Lung (tissue), 12 donors: ENCODE results near the gene VTI1A. TPM values are rescaled to one million over a fixed set of nuclear protein-coding genes. Genes with fewer than 3 reads are reported as not detected.

Experiments
- ATAC-seq: fragments of 200-7000 bp; cut with Tn5 transposase; one replicate; pipeline ENCODE4 v1.9.1; 2020; ENCODE audit warnings: moderate number of reproducible peaks; ENCODE audit not compliant: insufficient read depth, low FRiP score
- DNase-seq, 3 donors: peaks; one replicate each; pipeline ENCODE4 v3.0.0-alpha.2; 2013 to 2017
- H3K27ac ChIP-seq, 2 donors: one replicate each; pipeline ENCODE4 v1.5.1; 2013; ENCODE audit warnings: mild to moderate bottlenecking in 2 of 2, moderate library complexity in 2 of 2, control low read depth in 1 of 2, inconsistent platforms in 1 of 2, low read depth in 1 of 2, low read length in 1 of 2
- H3K27me3 ChIP-seq, 3 donors: one replicate each; pipeline ENCODE4 v1.5.1; 2013; ENCODE audit warnings: low read length in 2 of 3; ENCODE audit not compliant: control insufficient read depth in 3 of 3, insufficient read depth in 3 of 3
- H3K36me3 ChIP-seq, 4 donors: one replicate each; pipeline ENCODE4 v1.5.1; 2013; ENCODE audit warnings: low read length in 4 of 4, mild to moderate bottlenecking in 1 of 4, moderate library complexity in 1 of 4; ENCODE audit not compliant: control insufficient read depth in 4 of 4, insufficient read depth in 4 of 4
- H3K4me1 ChIP-seq, 5 donors: one replicate each; pipeline ENCODE4 v1.5.1; 2013; ENCODE audit warnings: low read length in 5 of 5, mild to moderate bottlenecking in 2 of 5, moderate library complexity in 1 of 5; ENCODE audit not compliant: control insufficient read depth in 5 of 5, insufficient read depth in 5 of 5
- H3K4me3 ChIP-seq: one replicate; pipeline ENCODE4 v1.5.1; 2013; ENCODE audit warnings: mild to moderate bottlenecking, control low read depth, moderate library complexity
- H3K9ac ChIP-seq, 2 donors: one replicate each; pipeline ENCODE4 v1.5.1; 2013; ENCODE audit warnings: low read length in 2 of 2, control low read depth in 1 of 2; ENCODE audit not compliant: insufficient read depth in 1 of 2
- H3K9me3 ChIP-seq, 4 donors: one replicate each; pipeline ENCODE4 v1.5.1; 2013; ENCODE audit warnings: low read length in 3 of 4, mild to moderate bottlenecking in 1 of 4, moderate library complexity in 1 of 4; ENCODE audit not compliant: control insufficient read depth in 4 of 4, insufficient read depth in 3 of 4
- WGBS, 2 donors: extraction: QIAGEN DNeasy Blood & Tissue Kit; methylation state at CpG; one replicate each; pipeline ENCODE4 v1.1.7; 2013; 5-methylcytosine and 5-hydroxymethylcytosine counted together
- polyA plus RNA-seq, 2 donors: library from polyadenylated mRNA; stranded (reverse); fragments of 200-250 nt; gene quantifications; one replicate each; pipeline ENCODE4 v1.2.1, GENCODE V29; 2013
- total RNA-seq, 2 donors: library from RNA; depleted of rRNA in 1 of 2; stranded (reverse); fragments of >200 nt in 1 of 2; gene quantifications; one replicate each; pipeline ENCODE4 v1.2.1, GENCODE V29; 2014 to 2021
- TF ChIP-seq, protein P1 (sequence below): IDR thresholded peaks from 2 replicates; pipeline ENCODE4 v1.5.1; 2012; ENCODE audit warnings: mild to moderate bottlenecking; ENCODE audit errors: control extremely low read depth, extremely low read depth
- donor health status: control.
- donor health status: control.
- donor health status: Bipolar disorder and iron deficiency.
- donor health status: healthy.
- donor health status: DM: yes; HTN: yes; CAD: no.

VTI1A gene
- total and polyA plus RNA-seq, 4 donors, result 9.2 to 48.2 (median 28.4) TPM

DNA sequence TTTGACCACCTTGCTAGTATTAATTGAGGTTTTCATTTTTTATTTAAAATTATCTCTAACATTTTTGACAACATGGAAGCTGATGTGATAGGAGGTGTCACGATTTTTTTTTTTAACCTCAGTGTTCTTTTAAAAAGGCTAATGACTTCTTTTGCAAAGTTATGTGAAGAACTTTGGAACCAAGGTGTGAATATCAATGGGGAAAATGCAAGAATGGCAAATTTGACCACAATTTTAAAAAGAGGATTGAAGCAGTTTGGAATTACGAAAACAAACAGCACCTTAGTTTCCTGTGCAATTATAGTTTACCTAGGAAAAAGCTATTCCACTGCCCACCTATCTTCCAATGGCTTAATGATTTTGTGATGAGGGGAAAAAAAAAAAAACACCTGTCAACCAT, 232.4 kb downstream of the VTI1A start:
- DNase-seq (no peak), ATAC-seq (no peak)
- Histone ChIP-seq H3K36me3 (no peaks in the 10 kb centered on the region), H3K27me3 (no peaks in the 10 kb centered on the region), H3K9me3 (no peaks in the 10 kb centered on the region), H3K4me3 (no peak overlapping the region), H3K9ac (no peak overlapping the region), H3K27ac (no peak overlapping the region), H3K4me1 (peaks cover 0 to 22% (median 4%) of the 10 kb centered on the region in 5 donors)
- 94 to 95% methylated on average over 2 of the region's 2 CpGs for whole genome bisulfite sequencing, 2 donors
- TF ChIP-seq, protein P1, sequence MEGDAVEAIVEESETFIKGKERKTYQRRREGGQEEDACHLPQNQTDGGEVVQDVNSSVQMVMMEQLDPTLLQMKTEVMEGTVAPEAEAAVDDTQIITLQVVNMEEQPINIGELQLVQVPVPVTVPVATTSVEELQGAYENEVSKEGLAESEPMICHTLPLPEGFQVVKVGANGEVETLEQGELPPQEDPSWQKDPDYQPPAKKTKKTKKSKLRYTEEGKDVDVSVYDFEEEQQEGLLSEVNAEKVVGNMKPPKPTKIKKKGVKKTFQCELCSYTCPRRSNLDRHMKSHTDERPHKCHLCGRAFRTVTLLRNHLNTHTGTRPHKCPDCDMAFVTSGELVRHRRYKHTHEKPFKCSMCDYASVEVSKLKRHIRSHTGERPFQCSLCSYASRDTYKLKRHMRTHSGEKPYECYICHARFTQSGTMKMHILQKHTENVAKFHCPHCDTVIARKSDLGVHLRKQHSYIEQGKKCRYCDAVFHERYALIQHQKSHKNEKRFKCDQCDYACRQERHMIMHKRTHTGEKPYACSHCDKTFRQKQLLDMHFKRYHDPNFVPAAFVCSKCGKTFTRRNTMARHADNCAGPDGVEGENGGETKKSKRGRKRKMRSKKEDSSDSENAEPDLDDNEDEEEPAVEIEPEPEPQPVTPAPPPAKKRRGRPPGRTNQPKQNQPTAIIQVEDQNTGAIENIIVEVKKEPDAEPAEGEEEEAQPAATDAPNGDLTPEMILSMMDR, result no peak

DNA sequence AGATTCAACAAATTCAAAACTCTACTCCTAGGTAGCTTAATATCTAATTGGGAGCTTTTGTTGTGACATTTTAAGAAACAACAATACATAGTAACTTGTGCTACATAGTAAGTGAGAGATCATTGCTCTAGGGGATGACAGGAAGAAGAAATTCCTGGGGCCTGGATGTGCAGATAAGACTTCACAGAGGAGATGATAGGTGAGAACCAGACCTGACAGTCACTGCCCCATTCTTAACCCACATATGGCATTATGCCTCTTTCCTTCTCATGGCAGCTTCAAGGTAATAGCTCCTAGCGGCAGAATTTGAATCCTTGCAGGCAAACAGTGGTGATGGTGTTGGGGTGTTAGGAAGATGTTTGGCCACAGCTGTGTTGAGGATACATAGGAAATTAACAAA, 233.6 kb downstream of the VTI1A start:
- no peak for ATAC-seq
- Histone ChIP-seq H3K36me3 (no peaks in the 10 kb centered on the region), H3K27me3 (no peaks in the 10 kb centered on the region), H3K4me3 (no peak overlapping the region), H3K9ac (no peak overlapping the region), H3K9me3 (no peaks in the 10 kb centered on the region), H3K27ac (no peak overlapping the region), H3K4me1 (peaks cover 0 to 22% (median 4%) of the 10 kb centered on the region in 5 donors)
- 93 to 100% methylated on average over 1 of the region's 1 CpG for WGBS, 2 donors
- no peak for DNase-seq
- TF ChIP-seq, protein P1, result no peak

DNA sequence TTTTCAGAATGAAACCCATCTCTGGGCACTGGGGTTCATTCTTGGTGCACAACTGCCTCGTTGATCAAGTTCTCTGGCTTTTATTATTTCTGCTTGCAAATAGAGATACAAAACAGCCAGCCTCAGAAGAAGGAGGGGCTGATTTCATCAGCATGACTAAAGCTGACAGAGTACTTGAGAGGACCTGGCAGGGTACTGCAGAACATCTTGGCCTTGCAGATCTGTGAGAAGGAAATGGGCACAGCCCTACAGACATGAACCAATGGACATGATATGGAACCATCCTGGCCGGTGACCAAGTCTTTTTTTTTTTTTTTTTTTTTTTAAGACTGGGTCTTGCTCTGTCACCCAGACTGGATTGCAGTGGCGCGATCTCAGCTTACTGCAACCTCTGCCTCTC, 240.6 kb downstream of the VTI1A start:
- TF ChIP-seq, protein P1, result no peak
- no peaks in the 10 kb centered on the region for H3K4me1 ChIP-seq
- DNase-seq, result peak in 1 of 3 donors; percentile 21
- no peak overlapping the region for H3K4me3 ChIP-seq
- H3K9ac ChIP-seq, result no peak overlapping the region
- ATAC-seq, result no peak
- H3K27me3 ChIP-seq, result no peaks in the 10 kb centered on the region
- peaks cover 0 to under 1% (median 0%) of the 10 kb centered on the region in 4 donors for H3K36me3 ChIP-seq
- 89 to 95% methylated on average over 4 of the region's 4 CpGs for WGBS, 2 donors
- H3K27ac ChIP-seq, result no peak overlapping the region
- H3K9me3 ChIP-seq, result no peaks in the 10 kb centered on the region

DNA sequence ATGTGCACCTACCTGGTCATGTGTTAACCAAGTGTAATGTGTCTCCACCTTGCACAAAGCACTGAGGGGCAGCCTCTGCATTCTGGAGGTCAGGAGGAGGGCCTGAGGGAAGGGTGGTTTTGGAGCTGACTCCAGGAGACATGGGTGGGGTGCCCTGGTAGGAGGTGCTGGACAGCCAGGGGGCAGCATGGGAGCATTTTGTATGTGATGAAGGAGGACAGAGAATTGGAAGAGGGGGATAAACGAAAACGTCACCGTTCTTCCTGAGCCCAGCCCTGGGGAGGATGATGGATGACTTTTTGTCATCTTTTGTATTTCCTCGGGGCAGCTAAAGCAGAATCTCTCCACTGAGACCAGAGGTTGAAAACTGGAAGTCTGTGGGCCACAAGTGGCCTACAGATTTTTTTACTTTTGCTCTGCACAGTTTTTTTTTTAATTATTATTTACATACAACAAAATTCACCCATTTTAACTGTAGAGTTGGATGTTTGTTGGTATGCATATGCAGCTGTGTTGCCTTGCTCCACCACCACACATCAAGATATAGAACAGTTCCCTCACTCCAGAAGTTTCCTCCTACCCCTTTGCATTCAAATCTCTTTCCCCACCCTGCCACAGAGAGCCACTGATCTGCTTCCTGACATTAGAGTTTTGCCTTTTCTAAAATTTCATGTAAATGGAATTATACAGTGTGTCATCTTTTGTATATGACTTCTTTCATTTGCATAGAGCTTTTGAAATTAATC, 242.5 kb downstream of the VTI1A start:
- DNase-seq (peak in 2 of 3 donors; percentile 33 to 37), ATAC-seq (no peak)
- Histone ChIP-seq H3K9ac (no peak overlapping the region), H3K9me3 (no peaks in the 10 kb centered on the region), H3K4me3 (no peak overlapping the region), H3K4me1 (no peaks in the 10 kb centered on the region), H3K27ac (no peak overlapping the region), H3K36me3 (peaks cover 0 to 1% (median 0%) of the 10 kb centered on the region in 4 donors), H3K27me3 (no peaks in the 10 kb centered on the region)
- 14 to 30% methylated on average over 4 of the region's 4 CpGs for WGBS, 2 donors
- TF ChIP-seq, protein P1, result no peak
